A549 (cell line): ENCODE data around the gene ZNF532. TPM values are rescaled to one million over a fixed set of nuclear protein-coding genes. Genes with fewer than 3 reads are reported as not detected.

Experiments
- ATAC-seq, 2 experiments: fragments of 200-7000 bp in 1 of 2; fragments of >200 bp in 1 of 2; cut with Nextera tagmentation in 1 of 2; cut with Tn5 transposase in 1 of 2; 3 replicates each; pipeline versions ENCODE4 v1.8.0 to v1.9.1; 2018 to 2020; ENCODE audit warnings: mild to moderate bottlenecking in 1 of 2, moderate library complexity in 1 of 2
- CTCF ChIA-PET: fragments of 300-600 bp; sonication (Branson Sonifier 250); formaldehyde crosslinking; extraction: SDS; loops from one replicate; lab custom pipeline; 2021; ENCODE audit warnings: antibody characterized with exemption, inconsistent platforms; lab: Yijun Ruan, JAX
- POLR2A ChIA-PET: fragments of 350-600 bp; formaldehyde crosslinking; extraction: SDS; loops from one replicate; lab custom pipeline; 2021; ENCODE audit warnings: antibody characterized with exemption, inconsistent platforms; lab: Yijun Ruan, JAX
- DNase-seq, 2 experiments: peaks; one replicate each; pipeline versions ENCODE4 v3.0.0 to v3.0.0-alpha.2; 2011 to 2016; ENCODE audit warnings: low read depth in 1 of 2, low spot score in 1 of 2
- FAIRE-seq: peaks from 2 replicates; lab custom pipeline; 2011; peaks lifted over from hg19 to GRCh38; lab: Jason Lieb, UNC
- H3K27ac ChIP-seq, 2 experiments: fragments of >200 bp; sonication (Bioruptor Twin); formaldehyde crosslinking; 3 replicates each; pipeline ENCODE4 v1.5.1; 2016 to 2017
- H3K4me1 ChIP-seq: fragments of >200 bp; sonication (Bioruptor Twin); formaldehyde crosslinking; 3 replicates; pipeline ENCODE4 v1.6.1; 2016
- H3K4me2 ChIP-seq: fragments of >200 bp; sonication (Bioruptor Twin); formaldehyde crosslinking; 3 replicates; pipeline ENCODE4 v1.6.1; 2016
- H3K4me3 ChIP-seq: fragments of >200 bp; sonication (Bioruptor Twin); formaldehyde crosslinking; 3 replicates; pipeline ENCODE4 v1.5.1; 2016
- H3K9me3 ChIP-seq: fragments of >200 bp; sonication (Bioruptor Twin); formaldehyde crosslinking; 3 replicates; pipeline ENCODE4 v1.6.1; 2016
- BHLHE40 ChIP-seq: IDR thresholded peaks from 2 replicates; pipeline ENCODE4 v1.6.1; 2012; ENCODE audit warnings: low read depth, low read length, inconsistent platforms
- CBX2 ChIP-seq: fragments of 200-600 bp; sonication (generic); IDR thresholded peaks from 2 replicates; pipeline ENCODE4 v1.6.1; 2016; ENCODE audit warnings: low read depth, mild to moderate bottlenecking, borderline replicate concordance
- CEBPB ChIP-seq, 2 experiments: fragments of >200 bp in 1 of 2; sonication (Bioruptor Twin) in 1 of 2; formaldehyde crosslinking in 1 of 2; IDR thresholded peaks; 2 replicates each; pipeline ENCODE4 v1.6.1; 2012 to 2016
- CHD2 ChIP-seq: fragments of 150-350 bp; IDR thresholded peaks from 2 replicates; pipeline ENCODE4 v1.6.1; 2014; ENCODE audit warnings: low read length; ENCODE audit not compliant: partially characterized antibody
- CHD4 ChIP-seq: fragments of 200-600 bp; sonication (generic); IDR thresholded peaks from 2 replicates; pipeline ENCODE4 v1.6.1; 2016; ENCODE audit warnings: antibody characterized with exemption, mild to moderate bottlenecking, borderline replicate concordance
- CTCF ChIP-seq: fragments of >200 bp; sonication (Bioruptor Twin); formaldehyde crosslinking; IDR thresholded peaks from 3 replicates; pipeline ENCODE4 v1.5.1; 2016
- EHF ChIP-seq: fragments of 250-450 bp; sonication (Bioruptor Pico); IDR thresholded peaks from 2 replicates; pipeline ENCODE4 v1.5.0; 2020; ENCODE audit warnings: mild to moderate bottlenecking
- EP300 ChIP-seq, 2 experiments: fragments of >200 bp; sonication (Bioruptor Twin); formaldehyde crosslinking; IDR thresholded peaks; 2 replicates in 1 of 2; 3 replicates in 1 of 2; pipeline ENCODE4 v1.6.1; 2016 to 2017
- FOSB ChIP-seq: fragments of 250-450 bp; sonication (Bioruptor Pico); IDR thresholded peaks from 2 replicates; pipeline ENCODE4 v1.5.0; 2020; ENCODE audit warnings: mild to moderate bottlenecking, moderate library complexity
- HEYL ChIP-seq: fragments of 250-450 bp; sonication (Bioruptor Pico); IDR thresholded peaks from 2 replicates; pipeline ENCODE4 v1.8.0; 2021; ENCODE audit warnings: mild to moderate bottlenecking, moderate library complexity
- JUN ChIP-seq, 2 experiments: fragments of >200 bp; sonication (Bioruptor Twin); formaldehyde crosslinking; IDR thresholded peaks; 2 replicates in 1 of 2; 3 replicates in 1 of 2; pipeline ENCODE4 v1.6.1; 2016 to 2017
- JUNB ChIP-seq: fragments of >200 bp; sonication (Bioruptor Twin); formaldehyde crosslinking; IDR thresholded peaks from 2 replicates; pipeline ENCODE4 v1.6.1; 2016
- MAFK ChIP-seq: fragments of 450-650 bp; IDR thresholded peaks from 2 replicates; pipeline ENCODE4 v1.6.1; 2014; ENCODE audit not compliant: partially characterized antibody
- MAX ChIP-seq: IDR thresholded peaks from 2 replicates; pipeline ENCODE4 v1.6.1; 2012
- MAZ ChIP-seq: fragments of 150-350 bp; IDR thresholded peaks from 2 replicates; pipeline ENCODE4 v1.6.1; 2014; ENCODE audit warnings: antibody characterized with exemption, low read depth, low read length, borderline replicate concordance
- NFE2L2 ChIP-seq: fragments of 150-350 bp; conservative IDR thresholded peaks from 2 replicates; pipeline ENCODE4 v1.6.1; 2014; ENCODE audit warnings: low read length
- NR3C1 ChIP-seq: fragments of >200 bp; sonication (Bioruptor Twin); formaldehyde crosslinking; IDR thresholded peaks from 3 replicates; pipeline ENCODE4 v1.6.1; 2017
- PBX3 ChIP-seq: IDR thresholded peaks from 2 replicates; pipeline ENCODE4 v1.6.1; 2012
- RNF2 ChIP-seq: fragments of 200-600 bp; sonication (generic); IDR thresholded peaks from 2 replicates; pipeline ENCODE4 v1.6.1; 2016; ENCODE audit warnings: low read depth, mild to moderate bottlenecking, antibody characterized with exemption, moderate library complexity, borderline replicate concordance
- SREBF2 ChIP-seq: fragments of 450-650 bp; IDR thresholded peaks from 2 replicates; pipeline ENCODE4 v1.6.1; 2014; ENCODE audit warnings: mild to moderate bottlenecking, moderate library complexity
- USF2 ChIP-seq: fragments of 450-650 bp; IDR thresholded peaks from 2 replicates; pipeline ENCODE4 v1.6.1; 2014; ENCODE audit warnings: antibody characterized with exemption
- ZFP36 ChIP-seq: fragments of 450-650 bp; IDR thresholded peaks from 2 replicates; pipeline ENCODE4 v1.6.1; 2014; ENCODE audit warnings: borderline replicate concordance; ENCODE audit not compliant: partially characterized antibody
- ZSCAN20 ChIP-seq: fragments of 250-450 bp; sonication (Bioruptor Pico); IDR thresholded peaks from 2 replicates; pipeline ENCODE4 v1.8.0; 2022; ENCODE audit warnings: mild to moderate bottlenecking, moderate library complexity
- WGBS: methylation state at CpG from one replicate; pipeline ENCODE4 v1.1.6; 2017; ENCODE audit errors: missing lambda C conversion rate; 5-methylcytosine and 5-hydroxymethylcytosine counted together
- polyA plus RNA-seq, 4 experiments: library from polyadenylated mRNA; depleted of rRNA in 3 of 4; stranded (reverse); fragments of >200 nt; fragmentation: RNase III in 1 of 4; extraction: RNeasy Plus Mini Kit Qiagen cat#74134 plus additional on column Dnase treatment in 1 of 4; gene quantifications; 2 replicates in 3 of 4; 3 replicates in 1 of 4; pipeline ENCODE4 v1.2.3, GENCODE V29; 2011 to 2017

Gene ZNF532
- polyA plus RNA-seq, 2 of the 4 experiments (the other 2 are of a cell fraction), result 26.8 to 64.6 TPM

- H3K4me2 ChIP-seq, result peak overlapping the region; percentile 53
- ChIA-PET POLR2A (no interaction called here), CTCF (interaction anchor here (0.9 to 2.2 kb wide), 4 partner anchors 9 to 159 kb away, joined by 3 to 8 read pairs (median 6); no protein-coding TSS in a partner anchor)
- H3K9me3 ChIP-seq, result no peaks in the 10 kb centered on the region
- ATAC-seq (no peak; a peak in 2 of 6 replicates), FAIRE-seq (no peak), DNase-seq (peak in 1 of 2 experiments; percentile 17)
- peak overlapping the region; percentile 46 to 81; a peak in 5 of 6 replicates for H3K27ac ChIP-seq
- no peak overlapping the region for H3K4me3 ChIP-seq
- TF ChIP-seq CBX2 (no peak), ZFP36 (no peak), NFE2L2 (no peak), BHLHE40 (no peak), EHF (CRISPR knock-in tag) (no peak), CHD2 (no peak), HEYL (no peak), JUN (IDR thresholded peaks at IDR 0.05) (no peak), ZSCAN20 (no peak), USF2 (no peak), PBX3 (no peak), JUNB (no peak)
- 64% methylated on average over 8 of the region's 8 CpGs for WGBS
- peaks cover 66% of the 10 kb centered on the region for H3K4me1 ChIP-seq
Observed at GRCh38 chr18:58911766-58912165, 47.1 kb downstream of the ZNF532 start.

DNA sequence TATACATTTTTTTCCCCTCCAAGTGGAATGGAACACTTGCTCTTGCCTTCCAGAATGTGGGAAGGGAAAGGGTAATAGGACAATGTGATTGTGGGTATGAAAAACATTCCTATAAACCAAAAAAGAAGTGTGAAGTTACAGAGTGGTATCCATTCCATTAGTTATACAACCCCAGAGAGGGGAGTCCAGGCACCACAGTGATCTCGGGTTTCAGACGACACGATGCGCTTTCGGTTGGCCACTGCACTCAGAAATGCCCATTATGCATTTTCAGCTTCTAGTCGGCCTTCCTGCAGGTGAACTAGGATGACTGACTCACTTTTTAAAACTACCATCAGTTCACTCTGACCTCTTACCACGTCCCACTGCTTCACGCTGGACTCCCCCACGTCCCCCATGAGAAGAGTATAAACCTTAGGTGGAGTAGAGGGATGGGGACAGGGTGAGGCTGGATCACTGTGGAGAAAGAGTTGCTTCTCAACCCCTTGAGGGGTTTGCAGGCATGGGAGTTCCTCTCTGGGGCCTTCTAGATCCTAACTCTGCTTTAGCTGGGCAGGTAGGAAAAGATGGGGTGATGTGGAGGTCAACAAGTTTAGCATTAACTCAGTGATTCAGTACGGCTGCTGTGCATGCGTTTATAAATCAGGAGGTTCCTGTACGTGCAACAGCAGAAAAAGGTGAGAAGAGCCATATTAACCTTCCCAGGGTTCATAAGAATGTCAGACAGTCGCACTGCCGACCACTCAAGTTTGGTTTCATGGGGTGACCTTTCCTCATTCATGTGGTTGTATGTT, 50.5 kb downstream of the ZNF532 start:
- H3K27ac ChIP-seq, result peak overlapping the region; percentile 70 to 81
- no peak overlapping the region for H3K4me3 ChIP-seq
- no peak for TF ChIP-seq CHD4
- TF ChIP-seq CTCF, result no peak
- TF ChIP-seq NR3C1, result no peak
- peak; percentile 60 for TF ChIP-seq MAFK
- TF ChIP-seq CBX2, result no peak
- no peak for TF ChIP-seq MAZ
- no peak for TF ChIP-seq RNF2
- 0 out of 2 replicates have a peak, but pooled peaks have one; percentile 6 for TF ChIP-seq MAX
- TF ChIP-seq ZSCAN20, result no peak
- no peak for TF ChIP-seq JUNB
- no peak for TF ChIP-seq FOSB (CRISPR knock-in tag)
- no peak for TF ChIP-seq SREBF2
- TF ChIP-seq EP300 (IDR thresholded peaks at IDR 0.05), result no peak
- no peak for TF ChIP-seq CEBPB (IDR thresholded peaks at IDR 0.05)
- FAIRE-seq, result no peak
- POLR2A ChIA-PET, result no interaction called here
- no peaks in the 10 kb centered on the region for H3K9me3 ChIP-seq
- ATAC-seq, result peak; percentile 50 to 74; a peak in 4 of 6 replicates
- peak; percentile 18 to 64 for DNase-seq
- H3K4me1 ChIP-seq, result peaks cover 61% of the 10 kb centered on the region
- 37% methylated on average over 14 of the region's 14 CpGs for WGBS
- peak overlapping the region; percentile 72 for H3K4me2 ChIP-seq
- CTCF ChIA-PET, result no interaction called here
